Activated T-helper 1 cell treated with anti-CD3 and anti-CD28 coated beads, Interleukin-12 subunit alpha, Interleukin-12 subunit beta, Interleukin-2, Interleukin-4 antibody, amounts not matched to agents 30 ng/mL and 10 ng/mL and 1 ng/mL, durations not matched to agents 14 hours and 24 hours and 36 hours (primary cell): ENCODE results near the gene ITPR2. TPM values are rescaled to one million over a fixed set of nuclear protein-coding genes. Genes with fewer than 3 reads are reported as not detected.
"Not testable (repeated sequence)": the region's sequence is repeated elsewhere in the genome, so short reads cannot be mapped to it uniquely, and the experiment has no call there.

Source experiments
- DNase-seq: peaks from one replicate; pipeline ENCODE4 v3.0.0; 2021; ENCODE audit warnings: low spot score
- H3K27ac Mint-ChIP-seq: one replicate; pipeline ENCODE4 v1.8.0; 2021; ENCODE audit warnings: mild to moderate bottlenecking, mixed read lengths
- H3K27me3 Mint-ChIP-seq: one replicate; pipeline ENCODE4 v1.8.0; 2022; ENCODE audit warnings: mild to moderate bottlenecking, moderate library complexity, mixed read lengths; ENCODE audit not compliant: insufficient read depth
- H3K36me3 Mint-ChIP-seq: one replicate; pipeline ENCODE4 v1.8.0; 2021; ENCODE audit warnings: low read depth, mixed read lengths
- H3K4me1 Mint-ChIP-seq: one replicate; pipeline ENCODE4 v1.8.0; 2021; ENCODE audit warnings: low read depth, mixed read lengths
- H3K4me3 Mint-ChIP-seq: one replicate; pipeline ENCODE4 v1.8.0; 2021; ENCODE audit warnings: mild to moderate bottlenecking, moderate library complexity, mixed read lengths
- H3K9me3 Mint-ChIP-seq: one replicate; pipeline ENCODE4 v1.8.0; 2021; ENCODE audit warnings: mixed read lengths
- intact Hi-C: fragments of 100-400 bp; cut with micrococcal nuclease; formaldehyde crosslinking; loops from one replicate; pipeline ENCODE4 v1.15.1; 2024
- total RNA-seq: library from RNA; stranded (reverse); gene quantifications from 2 replicates; pipeline ENCODE4 v1.2.3, GENCODE V29; 2022

The ITPR2 gene
- total RNA-seq, 1 donor from 2014 or later: 34.2 TPM

DNA sequence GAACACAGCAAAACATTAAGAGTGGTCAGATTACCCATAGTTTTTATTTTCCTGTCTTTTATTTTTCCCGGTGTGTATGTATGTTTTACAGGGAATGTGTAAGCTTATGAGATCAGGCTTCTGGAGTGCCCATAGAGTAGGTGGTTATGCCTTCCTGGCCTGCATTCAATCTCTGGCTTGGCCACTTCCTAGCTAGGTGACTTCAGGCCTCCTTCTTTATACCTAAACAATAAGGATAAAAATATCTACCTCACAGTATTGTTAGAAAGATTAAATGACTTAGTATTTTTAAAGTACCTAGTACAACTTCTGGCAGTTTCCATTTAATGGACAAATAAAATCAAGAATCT lies 42.4 kb downstream of the ITPR2 start:
- H3K27ac Mint-ChIP-seq: no peak overlapping the region
- H3K36me3 Mint-ChIP-seq: peaks cover 21% of the 10 kb centered on the region
- H3K9me3 Mint-ChIP-seq: no peaks in the 10 kb centered on the region
- intact Hi-C loops: no loop called here
- H3K4me1 Mint-ChIP-seq: peaks cover 31% of the 10 kb centered on the region
- H3K4me3 Mint-ChIP-seq: no peak overlapping the region
- no peak for DNase-seq
- no peaks in the 10 kb centered on the region for H3K27me3 Mint-ChIP-seq

DNA sequence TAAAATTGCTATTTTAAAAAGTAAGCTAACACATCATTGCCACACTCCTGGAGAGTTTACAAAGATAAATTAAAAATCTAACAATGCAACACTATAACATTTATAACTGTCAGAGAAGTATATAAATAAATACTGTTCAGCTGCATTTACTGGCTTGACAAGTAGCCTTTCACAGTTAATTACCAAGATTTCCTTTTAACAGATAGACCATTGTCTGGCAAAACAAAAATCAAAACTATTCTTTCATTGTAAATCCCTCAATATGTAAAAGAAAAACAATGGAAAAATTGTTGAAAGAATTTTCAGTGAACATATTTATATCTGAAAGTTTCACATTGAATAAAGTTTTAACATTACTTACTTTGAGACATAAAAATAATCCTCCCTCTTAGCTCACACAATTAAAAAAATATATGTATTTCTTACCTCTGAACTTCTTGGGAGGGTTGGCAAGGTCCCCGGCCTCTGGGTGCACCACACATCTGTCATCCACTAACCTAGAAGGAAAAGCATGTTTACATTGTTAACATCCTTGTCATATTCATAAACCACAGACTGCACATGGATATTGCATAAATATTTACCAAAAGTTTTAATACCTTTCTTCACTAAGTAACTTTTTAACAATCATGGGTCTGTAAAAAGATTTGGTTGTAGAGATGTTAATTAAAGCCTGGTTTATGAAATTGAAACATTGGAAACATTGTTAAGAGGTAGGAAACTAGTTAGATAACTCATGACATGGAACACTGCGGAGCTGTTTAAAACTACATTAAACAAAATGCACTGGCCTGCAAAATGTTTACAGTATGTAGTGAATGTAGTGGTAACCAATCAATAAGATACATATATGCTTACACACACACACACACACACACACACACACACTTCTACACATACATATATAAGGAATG lies 43.0 kb downstream of the ITPR2 start:
- Mint-ChIP-seq H3K4me1 (peaks cover 31% of the 10 kb centered on the region), H3K36me3 (peaks cover 20% of the 10 kb centered on the region), H3K4me3 (no peak overlapping the region), H3K27ac (no peak overlapping the region), H3K27me3 (no peaks in the 10 kb centered on the region), H3K9me3 (no peaks in the 10 kb centered on the region)
- intact Hi-C loops: no loop called here
- no peak for DNase-seq

- intact Hi-C loops: no loop called here
- peaks cover 30% of the 10 kb centered on the region for H3K4me1 Mint-ChIP-seq
- H3K4me3 Mint-ChIP-seq: no peak overlapping the region
- no peaks in the 10 kb centered on the region for H3K9me3 Mint-ChIP-seq
- H3K27me3 Mint-ChIP-seq: no peaks in the 10 kb centered on the region
- peaks cover 25% of the 10 kb centered on the region for H3K36me3 Mint-ChIP-seq
- no peak for DNase-seq
- H3K27ac Mint-ChIP-seq: no peak overlapping the region
Observed at GRCh38 chr12:26786865-26787514, 46.0 kb downstream of the ITPR2 start.

- H3K27me3 Mint-ChIP-seq: no peaks in the 10 kb centered on the region
- intact Hi-C loops: no loop called here
- DNase-seq: no peak
- H3K9me3 Mint-ChIP-seq: no peaks in the 10 kb centered on the region
- H3K36me3 Mint-ChIP-seq: peaks cover 26% of the 10 kb centered on the region
- H3K27ac Mint-ChIP-seq: no peak overlapping the region
- peaks cover 25% of the 10 kb centered on the region for H3K4me1 Mint-ChIP-seq
- no peak overlapping the region for H3K4me3 Mint-ChIP-seq
Observed at GRCh38 chr12:26786491-26786864, 46.5 kb downstream of the ITPR2 start.

GRCh38 chr12:26783816-26784379 lies 49.1 kb downstream of the ITPR2 start:
- H3K27ac Mint-ChIP-seq, intact Hi-C loops: not testable (repeated sequence)
- peaks cover 33% of the 10 kb centered on the region for H3K36me3 Mint-ChIP-seq

DNA sequence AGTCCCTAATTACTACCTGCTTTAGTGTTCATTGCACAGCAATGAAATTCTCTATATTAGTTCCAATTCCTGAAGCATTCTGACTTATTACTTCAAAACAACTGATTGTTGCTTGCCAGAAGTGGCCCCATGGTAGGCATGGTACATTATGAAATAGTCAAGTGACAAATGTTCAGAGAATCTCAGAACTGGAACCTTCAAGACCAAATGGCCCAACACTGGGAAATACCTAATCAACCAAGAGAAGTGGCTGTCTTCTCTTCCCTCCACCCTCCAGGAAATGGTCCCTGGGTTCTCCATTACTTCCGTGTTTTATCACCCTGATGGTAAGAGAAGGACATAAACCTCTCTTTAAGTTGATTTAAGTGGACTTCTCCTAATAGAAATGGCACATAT lies 49.9 kb downstream of the ITPR2 start:
- DNase-seq: no peak
- peaks cover 1% of the 10 kb centered on the region for H3K4me1 Mint-ChIP-seq
- H3K27me3 Mint-ChIP-seq: no peaks in the 10 kb centered on the region
- peaks cover 16% of the 10 kb centered on the region for H3K9me3 Mint-ChIP-seq
- H3K4me3 Mint-ChIP-seq: no peak overlapping the region
- intact Hi-C loops: no loop called here
- H3K27ac Mint-ChIP-seq: no peak overlapping the region
- peaks cover 32% of the 10 kb centered on the region for H3K36me3 Mint-ChIP-seq

More at GRCh38 chr12:26783816-26784379, 49.1 kb downstream of the ITPR2 start:
- H3K27me3 Mint-ChIP-seq, H3K4me3 Mint-ChIP-seq, DNase-seq, H3K4me1 Mint-ChIP-seq: not testable (repeated sequence)
- peaks cover 10% of the 10 kb centered on the region for H3K9me3 Mint-ChIP-seq

DNA sequence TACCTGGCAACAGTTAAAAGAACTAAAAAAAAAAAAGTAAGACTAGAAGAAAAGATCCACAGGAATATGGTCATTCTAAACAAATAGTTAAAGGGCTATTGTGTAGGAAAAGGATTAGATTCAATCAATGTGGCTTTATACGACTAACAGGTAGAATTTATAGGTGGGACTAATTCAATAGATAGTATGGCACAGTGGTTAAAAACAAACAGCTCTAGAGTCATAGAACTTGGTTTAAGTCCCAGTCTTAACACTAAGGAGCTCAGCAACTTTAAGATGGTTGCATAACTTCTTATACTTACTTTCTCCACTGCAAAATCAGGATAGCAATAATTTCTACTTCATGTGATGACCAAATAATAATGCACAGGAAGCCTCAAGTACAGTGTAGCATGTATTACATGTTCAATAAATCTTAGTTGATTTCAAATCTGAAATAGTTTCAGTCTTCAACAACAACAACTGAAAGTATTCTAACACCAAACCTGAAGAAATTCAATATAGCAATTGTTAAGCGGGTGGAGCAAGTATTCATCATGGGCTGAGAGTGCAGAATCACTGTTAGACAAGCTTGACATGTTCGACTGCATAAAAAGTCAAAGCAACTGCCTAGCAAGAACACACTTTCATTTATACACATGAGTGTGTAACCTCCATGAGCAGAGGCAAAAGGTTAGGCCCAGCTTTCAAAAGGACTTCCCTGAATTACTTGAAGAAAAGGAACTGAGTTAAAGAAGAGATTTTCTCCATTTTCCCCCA lies 50.4 kb downstream of the ITPR2 start:
- Mint-ChIP-seq H3K4me3 (no peak overlapping the region), H3K4me1 (no peaks in the 10 kb centered on the region), H3K36me3 (peaks cover 33% of the 10 kb centered on the region), H3K27ac (no peak overlapping the region), H3K27me3 (no peaks in the 10 kb centered on the region), H3K9me3 (peaks cover 18% of the 10 kb centered on the region)
- intact Hi-C loops: no loop called here
- DNase-seq: no peak

GRCh38 chr12:26780656-26781055 lies 52.3 kb downstream of the ITPR2 start:
- H3K9me3 Mint-ChIP-seq: peaks cover 31% of the 10 kb centered on the region
- H3K36me3 Mint-ChIP-seq: peaks cover 34% of the 10 kb centered on the region
- DNase-seq, H3K27ac Mint-ChIP-seq, H3K4me3 Mint-ChIP-seq, H3K4me1 Mint-ChIP-seq, H3K27me3 Mint-ChIP-seq, intact Hi-C loops: not testable (repeated sequence)

DNA sequence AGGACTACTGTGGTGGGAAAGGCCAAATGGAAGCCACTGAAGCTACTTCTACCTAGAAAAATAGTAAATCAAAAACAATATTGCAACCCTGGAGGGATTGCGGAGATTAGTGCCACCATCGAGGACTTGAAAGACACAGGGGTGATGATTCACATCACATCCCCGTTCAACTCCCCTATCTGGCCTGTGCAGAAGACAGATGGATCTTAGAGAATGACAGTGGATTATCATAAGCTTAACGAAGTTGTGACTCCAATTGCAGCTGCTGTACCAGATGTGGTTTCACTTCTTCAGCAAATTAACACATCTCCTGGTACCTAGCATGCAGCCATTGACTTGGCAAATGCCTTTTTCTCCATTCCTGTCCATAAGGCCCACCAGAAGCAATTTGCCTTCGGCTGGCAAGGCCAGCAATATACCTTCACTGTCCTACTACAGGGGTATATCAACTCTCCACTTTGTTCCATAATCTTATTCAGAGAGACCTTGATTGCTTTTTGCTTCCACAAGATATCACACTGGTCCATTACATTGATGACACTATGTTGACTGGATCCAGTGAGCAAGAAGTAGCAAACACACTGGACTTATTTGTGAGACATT lies 54.7 kb downstream of the ITPR2 start:
- H3K27me3 Mint-ChIP-seq, H3K4me1 Mint-ChIP-seq, DNase-seq, intact Hi-C loops, H3K27ac Mint-ChIP-seq, H3K4me3 Mint-ChIP-seq: not testable (repeated sequence)
- peaks cover 37% of the 10 kb centered on the region for H3K9me3 Mint-ChIP-seq
- peaks cover 38% of the 10 kb centered on the region for H3K36me3 Mint-ChIP-seq

DNA sequence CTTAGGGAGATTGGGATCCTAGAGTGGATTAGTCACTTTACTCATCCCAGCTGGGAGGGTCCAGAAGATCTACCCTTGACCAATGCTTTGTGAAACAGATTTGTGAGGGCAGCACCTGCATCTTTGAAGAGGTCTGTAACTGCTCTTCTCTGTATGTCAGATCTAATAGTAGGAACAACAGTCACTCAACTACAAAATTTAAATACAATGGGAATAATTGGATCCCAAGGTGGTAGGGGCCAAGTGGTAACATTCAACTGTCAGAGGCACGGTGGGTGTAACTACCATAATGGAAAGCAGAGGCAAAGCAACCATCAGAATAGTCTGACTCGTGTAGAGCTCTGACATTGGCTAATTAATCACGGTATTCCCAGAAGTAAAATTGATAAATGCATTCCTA lies 55.8 kb downstream of the ITPR2 start:
- H3K36me3 Mint-ChIP-seq: peaks cover 38% of the 10 kb centered on the region
- intact Hi-C loops: no loop called here
- no peak overlapping the region for H3K27ac Mint-ChIP-seq

GRCh38 chr12:26775991-26776390 lies 57.0 kb downstream of the ITPR2 start:
- H3K4me3 Mint-ChIP-seq, H3K27ac Mint-ChIP-seq, DNase-seq, intact Hi-C loops, H3K4me1 Mint-ChIP-seq, H3K27me3 Mint-ChIP-seq: not testable (repeated sequence)
- Mint-ChIP-seq H3K9me3 (peaks cover 37% of the 10 kb centered on the region), H3K36me3 (peaks cover 35% of the 10 kb centered on the region)

More for the DNA sequence above, 55.8 kb downstream of the ITPR2 start:
- H3K9me3 Mint-ChIP-seq: peaks cover 37% of the 10 kb centered on the region
- no peak overlapping the region for H3K4me3 Mint-ChIP-seq
- no peaks in the 10 kb centered on the region for H3K4me1 Mint-ChIP-seq
- DNase-seq: no peak
- no peaks in the 10 kb centered on the region for H3K27me3 Mint-ChIP-seq

DNA sequence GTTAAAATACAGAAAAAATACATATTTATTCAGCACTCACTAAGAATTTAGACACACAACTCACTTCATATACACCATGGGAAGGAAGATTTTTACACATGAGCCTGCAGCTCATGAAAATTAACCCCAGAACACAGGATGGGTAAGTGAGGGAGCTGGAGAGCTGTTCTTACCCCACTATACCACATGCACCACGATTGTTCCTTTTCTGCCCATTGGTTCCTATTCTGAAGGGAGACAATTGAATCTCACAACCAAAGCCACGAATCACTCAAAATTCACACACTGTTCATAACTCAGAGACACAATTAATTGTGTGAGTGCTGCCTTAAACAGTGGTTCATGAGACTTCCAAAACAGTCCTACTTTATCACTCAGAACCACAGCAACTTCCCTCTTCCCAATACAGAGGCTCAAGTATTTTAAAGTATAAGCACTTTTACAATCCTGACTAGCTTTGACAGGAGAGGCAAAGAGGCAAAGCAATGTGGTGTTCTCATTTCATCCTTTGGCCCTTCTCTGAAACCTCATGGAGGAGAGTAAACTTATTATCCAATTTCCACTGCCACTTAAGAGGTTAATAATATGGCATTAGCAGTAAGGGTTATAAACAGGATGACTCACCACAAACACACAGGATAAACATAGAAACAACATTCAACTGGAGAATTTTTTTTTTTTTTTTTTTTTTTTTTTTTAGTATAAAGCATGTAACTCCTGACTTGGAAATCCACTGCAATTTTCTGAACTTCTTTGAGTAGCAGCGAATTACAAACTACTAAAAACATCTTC lies 59.5 kb downstream of the ITPR2 start:
- H3K4me3 Mint-ChIP-seq: no peak overlapping the region
- H3K36me3 Mint-ChIP-seq: peaks cover 26% of the 10 kb centered on the region
- no peak for DNase-seq
- H3K27me3 Mint-ChIP-seq: no peaks in the 10 kb centered on the region
- H3K4me1 Mint-ChIP-seq: peaks cover 17% of the 10 kb centered on the region
- H3K27ac Mint-ChIP-seq: no peak overlapping the region
- intact Hi-C loops: no loop called here
- H3K9me3 Mint-ChIP-seq: peaks cover 25% of the 10 kb centered on the region
